GM21786 (cell line): Measurements from ENCODE around the gene IRF2BP1.
"Not testable (repeated sequence)": the region's sequence is repeated elsewhere in the genome, so short reads cannot be mapped to it uniquely, and the experiment has no call there.

ENCODE experiments used
- ATAC-seq: cut with Tn5 transposase; IDR thresholded peaks from one replicate; pipeline ENCODE4 v1.9.1; 2021; ENCODE audit not compliant: unreplicated experiment

Gene IRF2BP1

GRCh38 chr19:45882652-45883585 lies 3.0 kb downstream of the IRF2BP1 start:
- ATAC-seq = no peak

GRCh38 chr19:45881909-45882528 lies 3.9 kb downstream of the IRF2BP1 start:
- ATAC-seq = no peak

- no peak for ATAC-seq
These were observed 4.6 kb downstream of the IRF2BP1 start for GRCh38 chr19:45881082-45881908.

GRCh38 chr19:45879971-45880370 lies 6.0 kb downstream of the IRF2BP1 start:
- ATAC-seq = no peak

- ATAC-seq = no peak
These were observed 6.9 kb downstream of the IRF2BP1 start for GRCh38 chr19:45879055-45879454.

GRCh38 chr19:45878043-45878794 lies 7.7 kb downstream of the IRF2BP1 start:
- ATAC-seq = no peak

GRCh38 chr19:45876411-45877197 lies 9.3 kb downstream of the IRF2BP1 start:
- no peak for ATAC-seq

- ATAC-seq = no peak
These were observed 9.9 kb downstream of the IRF2BP1 start for GRCh38 chr19:45876161-45876410.

- no peak for ATAC-seq
These were observed 11.3 kb downstream of the IRF2BP1 start for GRCh38 chr19:45874620-45874966.

- no peak for ATAC-seq
These were observed 12.6 kb downstream of the IRF2BP1 start for GRCh38 chr19:45873219-45873772.

- ATAC-seq = no peak
These were observed 13.6 kb downstream of the IRF2BP1 start for GRCh38 chr19:45872095-45872919.

GRCh38 chr19:45870798-45871197 lies 15.1 kb downstream of the IRF2BP1 start:
- no peak for ATAC-seq

GRCh38 chr19:45867241-45867640 lies 18.7 kb downstream of the IRF2BP1 start:
- not testable (repeated sequence) for ATAC-seq

- ATAC-seq = no peak
These were observed 19.4 kb downstream of the IRF2BP1 start for GRCh38 chr19:45866400-45867176.

- no peak for ATAC-seq
These were observed 20.5 kb downstream of the IRF2BP1 start for GRCh38 chr19:45865269-45865948.

GRCh38 chr19:45864629-45865082 lies 21.3 kb downstream of the IRF2BP1 start:
- ATAC-seq = no peak

GRCh38 chr19:45863840-45864628 lies 21.9 kb downstream of the IRF2BP1 start, which contains the start of gene FOXA3:
Gene FOXA3, plus strand, starts transcription at chr19:45864326. Its CDS starts 131 bp downstream, at chr19:45864457.
- ATAC-seq = no peak
